ENCODE data around the gene VAMP1.
"Not testable (repeated sequence)": the region's sequence is repeated elsewhere in the genome, so short reads cannot be mapped to it uniquely, and the experiment has no call there.

The VAMP1 gene, protein sequence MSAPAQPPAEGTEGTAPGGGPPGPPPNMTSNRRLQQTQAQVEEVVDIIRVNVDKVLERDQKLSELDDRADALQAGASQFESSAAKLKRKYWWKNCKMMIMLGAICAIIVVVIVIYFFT

DNA sequence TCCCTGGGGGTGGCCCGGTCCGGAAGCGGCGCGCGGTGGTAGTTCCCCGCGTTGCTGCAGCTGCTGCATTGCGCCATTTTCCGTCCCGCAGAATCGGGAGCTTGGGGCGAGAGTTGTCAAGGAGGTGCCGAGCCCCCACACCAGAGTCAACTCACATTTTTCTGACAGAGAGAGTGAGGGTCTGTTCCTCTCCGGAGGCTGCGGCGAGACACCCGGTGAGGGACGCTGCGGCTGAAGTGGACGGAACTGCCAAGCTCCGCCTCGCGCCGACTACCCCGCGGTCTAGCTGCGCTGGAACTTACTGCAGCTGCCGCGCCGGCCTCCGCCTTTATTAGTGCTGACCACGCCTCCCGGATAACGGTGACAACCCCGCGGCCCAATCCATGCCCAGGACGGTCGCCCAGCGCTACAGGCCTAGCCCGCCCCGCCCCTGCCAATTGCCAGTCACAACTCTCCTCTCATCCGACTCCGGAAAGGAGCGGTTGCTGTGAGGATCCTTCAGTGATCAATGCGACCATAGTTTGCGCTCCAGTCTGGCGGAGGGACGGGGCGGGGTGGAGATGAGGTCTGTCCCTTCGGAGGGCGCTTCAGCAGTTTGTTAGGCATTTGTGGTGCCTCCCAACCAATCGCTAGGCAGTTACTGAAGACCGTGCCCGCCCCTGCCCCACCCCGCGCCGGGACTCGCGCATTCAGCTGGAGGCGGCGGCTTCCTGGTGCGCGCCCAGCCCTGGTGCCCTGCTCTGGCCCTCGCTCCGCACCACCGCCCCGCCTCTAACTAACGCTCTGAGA lies at the start of gene VAMP1:
TSS of gene VAMP1 (minus strand) at position 303 of the 789 bp plus-strand sequence. CDS start at position 157, 146 bp downstream.
- DNase-seq = peak; percentile 99
- TF ChIP-seq POLR2A (IDR thresholded peaks at IDR 0.05; ENCODE audit: low read length) = peak; percentile 99
- no peak for TF ChIP-seq GATA1 (IDR thresholded peaks at IDR 0.05; ENCODE audit: low read depth, low read length)

DNA sequence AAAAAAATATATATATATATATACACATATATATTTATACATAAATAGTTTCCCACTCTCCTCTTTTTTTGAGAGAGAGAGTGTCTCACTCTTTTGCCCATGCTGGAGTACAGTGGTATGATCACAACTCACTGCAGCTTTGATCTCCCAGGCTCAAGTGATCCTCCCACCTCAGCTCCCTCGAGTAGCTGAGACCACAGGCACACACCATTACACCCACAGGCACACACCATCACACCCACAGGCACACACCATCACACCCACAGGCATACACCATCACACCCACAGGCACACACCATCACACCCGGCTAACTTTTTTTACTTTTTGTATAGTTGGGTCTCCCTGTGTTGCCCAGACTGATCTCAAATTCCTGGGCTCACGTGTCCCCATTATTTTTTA lies 49.7 kb upstream of the VAMP1 start:
- TF ChIP-seq GATA1 (IDR thresholded peaks at IDR 0.05; ENCODE audit: low read depth, low read length) = no peak
- DNase-seq = no peak

DNA sequence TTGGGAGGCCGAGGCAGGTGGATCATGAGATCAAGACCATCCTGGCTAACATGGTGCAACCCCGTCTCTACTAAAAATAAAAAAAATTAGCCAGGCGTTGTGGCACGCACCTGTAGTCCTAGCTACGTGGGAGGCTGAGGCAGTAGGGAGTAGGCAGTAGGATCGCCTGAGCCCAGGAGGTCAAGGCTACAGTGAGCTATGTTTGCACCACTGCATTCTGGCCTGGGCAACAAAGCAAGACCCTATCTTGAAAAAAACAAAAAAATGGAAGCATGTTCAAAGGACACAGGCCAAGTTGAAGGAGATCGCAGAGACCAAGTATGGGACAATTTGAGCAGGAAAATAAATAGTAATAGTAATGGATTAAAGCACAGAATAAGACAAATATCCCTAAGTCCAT lies 37.6 kb upstream of the VAMP1 start:
- TF ChIP-seq POLR2A (IDR thresholded peaks at IDR 0.05; ENCODE audit: low read length) (no peak), GATA1 (IDR thresholded peaks at IDR 0.05; ENCODE audit: low read depth, low read length) (no peak)
- no peak for DNase-seq

DNA sequence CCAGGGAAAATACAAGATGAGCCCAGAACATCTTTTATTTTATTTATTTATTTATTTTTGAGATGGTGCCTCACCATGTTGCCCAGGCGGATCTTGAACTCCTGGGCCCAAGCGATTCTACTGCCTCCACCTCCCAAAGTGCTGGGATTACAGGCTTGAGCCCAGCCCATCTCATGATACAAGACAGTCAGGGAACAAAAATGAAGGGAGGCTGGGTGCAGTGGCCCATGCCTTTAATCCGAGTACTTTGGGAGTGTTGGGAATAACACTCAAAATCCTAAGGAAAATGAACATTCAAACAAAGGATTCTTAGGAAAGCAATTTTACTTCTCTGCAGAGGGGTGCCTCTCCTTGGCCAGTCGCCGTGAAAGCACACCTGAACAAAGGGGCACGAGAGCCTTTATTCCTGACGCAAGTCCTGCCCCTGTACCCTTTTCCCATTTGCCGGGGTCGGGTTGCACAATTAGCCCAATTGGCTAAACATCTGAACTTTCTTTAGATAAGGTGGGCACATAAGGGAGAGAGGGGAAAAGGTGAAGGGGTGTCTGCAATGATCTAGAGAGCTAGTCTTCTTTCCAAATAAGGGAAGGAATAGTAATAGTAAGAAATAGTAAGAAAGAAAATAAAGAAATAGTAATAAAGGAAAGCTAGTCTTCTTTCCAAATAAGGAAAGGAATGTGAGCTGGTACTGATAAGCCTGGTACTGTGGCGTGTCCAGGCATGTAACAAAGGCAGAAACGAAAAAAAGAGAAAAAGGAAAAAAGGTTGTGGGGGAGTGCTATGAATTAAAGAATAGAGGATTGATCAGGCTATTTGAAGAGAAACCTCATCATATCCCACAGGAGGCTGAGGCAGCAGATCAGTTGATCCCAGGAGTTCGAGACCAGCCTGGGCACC lies 36.9 kb upstream of the VAMP1 start:
- no peak for TF ChIP-seq GATA1 (IDR thresholded peaks at IDR 0.05; ENCODE audit: low read depth, low read length)
- TF ChIP-seq POLR2A (IDR thresholded peaks at IDR 0.05; ENCODE audit: low read length) = no peak
- DNase-seq = no peak

DNA sequence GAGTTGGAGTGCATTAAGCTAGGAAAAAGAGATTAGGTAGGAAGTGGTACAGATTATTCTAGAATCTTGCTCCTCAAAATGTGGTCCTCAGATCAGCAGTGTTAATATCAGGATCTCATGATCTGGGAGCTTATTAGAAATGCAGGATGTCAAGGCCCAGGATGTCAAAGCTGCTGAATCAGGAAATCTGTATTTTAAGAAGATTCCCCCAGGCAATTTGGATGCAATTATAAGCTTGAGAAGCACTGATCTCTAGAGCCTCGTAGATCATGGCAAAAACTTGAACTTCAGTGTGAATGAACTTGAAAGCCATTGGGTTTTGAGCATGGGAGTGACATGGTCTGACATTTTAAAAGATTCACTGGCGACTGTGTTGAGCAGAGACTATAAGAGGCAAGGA lies 30.0 kb upstream of the VAMP1 start:
- no peak for TF ChIP-seq GATA1 (IDR thresholded peaks at IDR 0.05; ENCODE audit: low read depth, low read length)
- TF ChIP-seq POLR2A (IDR thresholded peaks at IDR 0.05; ENCODE audit: low read length) = no peak
- DNase-seq = no peak

DNA sequence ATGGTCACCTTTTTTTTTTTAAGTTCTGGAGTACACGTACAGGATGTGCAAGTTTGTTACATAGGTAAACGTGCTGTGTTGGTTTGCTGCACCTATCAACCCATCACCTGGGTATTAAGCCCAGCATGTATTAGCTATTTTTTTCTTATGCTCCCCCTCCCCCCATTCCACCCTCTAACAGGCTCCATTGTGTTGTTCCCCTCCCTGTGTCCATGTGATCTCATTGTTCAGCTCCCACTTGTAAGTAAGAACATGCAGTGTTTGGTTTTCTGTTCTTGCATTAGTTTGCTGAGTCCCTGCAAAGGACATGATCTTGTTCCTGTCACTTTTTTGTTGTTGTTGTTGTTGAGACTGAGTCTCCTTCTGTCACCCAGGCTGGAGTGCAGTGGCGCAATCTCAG lies 26.8 kb upstream of the VAMP1 start:
- not testable (repeated sequence) for DNase-seq

DNA sequence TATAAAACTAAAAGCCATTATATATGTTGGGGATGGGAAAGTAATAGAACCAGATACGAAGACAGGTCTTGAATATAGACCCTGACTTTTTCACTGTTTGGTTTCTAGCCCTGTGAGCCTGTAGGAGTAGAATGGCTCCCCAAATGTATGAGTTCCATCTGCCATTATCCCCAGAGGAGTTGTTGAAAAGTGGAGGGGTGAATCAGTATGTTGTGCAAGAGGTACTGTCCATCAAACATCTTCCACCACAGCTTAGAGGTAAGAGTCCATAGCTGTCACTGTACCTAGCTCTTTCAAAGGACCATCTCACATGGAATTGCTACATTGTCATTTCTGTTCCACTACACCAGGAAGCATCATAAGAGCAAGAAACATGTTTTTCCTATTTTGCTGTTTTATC lies 24.5 kb upstream of the VAMP1 start:
- TF ChIP-seq GATA1 (IDR thresholded peaks at IDR 0.05; ENCODE audit: low read depth, low read length) (no peak), POLR2A (IDR thresholded peaks at IDR 0.05; ENCODE audit: low read length) (no peak)
- DNase-seq = peak; percentile 34 to 53

DNA sequence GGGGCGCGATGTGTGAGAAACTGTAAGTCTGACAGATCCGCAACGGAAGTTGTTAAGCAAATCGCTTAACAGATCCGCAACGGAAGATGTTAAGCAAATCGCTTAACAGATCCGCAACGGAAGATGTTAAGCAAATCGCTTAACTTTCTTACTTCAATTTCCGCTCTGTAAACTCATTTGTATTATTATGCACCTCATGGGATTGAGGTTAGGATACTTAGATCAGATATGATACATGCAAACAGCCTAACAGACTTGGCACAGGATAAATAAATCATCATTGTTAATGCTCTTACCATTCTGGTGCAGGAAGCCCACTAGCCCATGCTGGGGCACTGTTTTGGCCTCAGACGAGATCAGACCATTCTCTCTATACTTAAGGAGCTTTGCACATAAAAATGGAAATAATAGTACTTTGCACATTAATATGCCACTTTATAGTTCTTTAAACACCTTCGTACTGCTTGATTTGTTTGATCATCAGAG lies 23.8 kb upstream of the VAMP1 start:
- TF ChIP-seq POLR2A (IDR thresholded peaks at IDR 0.05; ENCODE audit: low read length) (no peak), GATA1 (IDR thresholded peaks at IDR 0.05; ENCODE audit: low read depth, low read length) (no peak)
- DNase-seq = peak; percentile 72 to 78

DNA sequence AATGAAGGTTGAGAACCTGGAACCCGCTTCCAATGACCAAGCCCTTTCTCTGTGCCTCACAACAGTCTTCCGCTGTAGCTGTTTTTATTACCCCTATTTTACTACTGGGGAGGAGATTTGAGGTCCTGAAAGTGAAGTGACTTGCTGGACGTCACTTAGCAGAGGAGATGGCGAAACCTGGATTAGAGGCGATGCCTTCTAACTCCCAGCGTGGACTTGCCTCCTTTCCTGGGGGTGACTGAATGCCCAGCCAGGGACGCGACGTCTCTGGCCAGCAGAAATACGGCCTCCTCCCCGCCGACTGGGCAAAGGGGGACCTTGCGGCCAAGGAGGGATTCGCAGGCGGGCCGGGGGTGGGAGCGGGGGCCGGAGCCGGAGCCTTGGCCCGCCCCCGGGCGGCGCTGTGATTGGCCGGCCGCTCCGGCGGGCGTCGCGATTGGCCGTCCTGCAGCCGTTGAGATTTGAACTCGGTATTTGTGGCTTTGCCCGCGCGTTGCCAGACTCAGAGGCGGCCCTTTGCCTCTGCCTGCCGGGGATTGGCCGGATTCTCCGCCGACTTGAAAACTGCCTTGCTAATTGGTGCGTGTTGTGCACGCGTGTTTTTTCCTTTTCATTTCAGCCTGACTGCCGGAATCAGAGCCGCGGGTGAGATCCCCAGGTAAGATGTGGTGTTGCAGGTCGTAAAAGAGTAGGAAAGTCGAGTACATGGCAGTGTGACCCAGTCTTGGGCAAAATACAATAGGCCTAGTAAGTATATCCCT lies 23.2 kb upstream of the VAMP1 start, which contains the start of gene NCAPD2:
TSS of gene NCAPD2 (plus strand) at position 606 of the 761 bp plus-strand sequence. CDS start 997 bp downstream, outside the sequence.
- peak; percentile 97 to 98 for DNase-seq
- TF ChIP-seq GATA1 (IDR thresholded peaks at IDR 0.05; ENCODE audit: low read depth, low read length) (no peak), POLR2A (IDR thresholded peaks at IDR 0.05; ENCODE audit: low read length) (peak; percentile 70)

DNA sequence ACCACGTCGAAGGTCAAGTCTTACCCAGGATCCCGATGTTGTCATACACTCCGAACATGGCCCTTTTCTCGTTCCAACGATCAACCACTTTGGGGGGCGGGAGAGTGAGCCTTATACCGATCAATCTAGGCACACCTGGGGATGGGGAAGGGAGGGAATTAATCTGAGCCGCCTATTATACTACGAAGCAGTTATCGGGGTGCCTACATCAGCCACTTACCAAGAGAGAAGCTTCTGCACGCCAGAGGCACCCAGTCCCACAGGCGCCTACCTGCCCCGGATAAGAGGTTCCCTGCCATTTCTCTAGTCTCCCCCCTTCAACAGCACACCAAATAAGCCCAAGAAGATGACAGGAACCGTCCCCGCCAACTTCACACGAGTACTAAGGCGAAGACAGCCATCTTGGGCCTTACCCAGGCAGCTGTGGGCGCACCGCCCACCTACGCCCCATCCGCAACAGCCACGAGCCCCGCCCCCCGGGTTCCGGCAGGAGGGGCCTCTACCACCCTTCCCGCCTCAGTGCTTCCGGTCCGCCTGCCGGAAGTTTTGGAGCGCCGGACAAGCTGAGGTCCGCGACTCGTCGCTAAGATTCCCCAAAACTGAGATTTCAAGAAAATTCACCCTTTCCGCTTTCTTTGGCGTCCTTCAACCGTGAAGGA lies 22.5 kb upstream of the VAMP1 start, which contains the start of gene MRPL51:
TSS of gene MRPL51 (minus strand) at position 425 of the 659 bp plus-strand sequence. CDS start at position 299, 126 bp downstream.
- TF ChIP-seq GATA1 (IDR thresholded peaks at IDR 0.05; ENCODE audit: low read depth, low read length) (no peak), POLR2A (IDR thresholded peaks at IDR 0.05; ENCODE audit: low read length) (peak; percentile 97)

DNA sequence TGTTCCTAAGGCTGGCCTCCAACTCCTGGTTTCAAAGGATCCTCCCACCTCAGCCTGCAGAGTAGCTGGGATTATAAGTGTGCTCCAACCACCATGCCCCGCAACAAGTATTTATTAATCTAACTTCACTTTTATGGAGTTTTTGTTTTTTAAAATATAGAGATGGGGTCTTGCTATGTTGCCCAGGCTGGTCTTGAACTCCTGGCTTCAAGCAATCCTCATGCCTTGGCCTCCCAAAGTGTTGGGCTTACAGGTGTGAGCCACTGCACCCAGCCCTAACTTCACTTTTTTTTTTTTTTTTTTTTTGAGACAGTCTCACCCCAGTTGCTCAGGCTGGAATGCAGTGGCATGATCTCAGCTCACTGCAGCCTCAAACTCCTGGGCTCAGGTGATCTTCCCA lies 20.2 kb upstream of the VAMP1 start:
- DNase-seq = not testable (repeated sequence)

More for the DNA sequence above, 22.5 kb upstream of the VAMP1 start, which contains the start of gene MRPL51:
- DNase-seq = peak; percentile 97

DNA sequence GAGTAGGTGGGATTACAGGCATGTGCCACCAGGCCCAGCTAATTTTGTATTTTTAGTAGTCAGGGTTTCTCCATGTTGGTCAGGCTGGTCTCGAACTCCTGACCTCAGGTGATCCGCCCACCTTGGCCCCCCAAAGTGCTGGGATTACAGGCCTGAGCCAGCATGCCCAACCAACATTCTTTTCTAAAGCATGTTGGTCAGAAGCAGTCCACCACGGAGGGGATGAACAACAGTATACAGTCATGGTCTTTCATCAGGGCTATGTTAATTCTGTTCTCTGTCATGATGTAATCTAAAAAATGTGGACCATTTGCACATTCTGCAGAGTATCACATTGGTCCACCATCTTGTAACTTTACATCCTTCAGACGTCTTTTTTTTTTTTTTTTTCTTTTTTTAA lies 19.0 kb upstream of the VAMP1 start:
- DNase-seq = no peak
- TF ChIP-seq GATA1 (IDR thresholded peaks at IDR 0.05; ENCODE audit: low read depth, low read length) (no peak), POLR2A (IDR thresholded peaks at IDR 0.05; ENCODE audit: low read length) (no peak)

DNA sequence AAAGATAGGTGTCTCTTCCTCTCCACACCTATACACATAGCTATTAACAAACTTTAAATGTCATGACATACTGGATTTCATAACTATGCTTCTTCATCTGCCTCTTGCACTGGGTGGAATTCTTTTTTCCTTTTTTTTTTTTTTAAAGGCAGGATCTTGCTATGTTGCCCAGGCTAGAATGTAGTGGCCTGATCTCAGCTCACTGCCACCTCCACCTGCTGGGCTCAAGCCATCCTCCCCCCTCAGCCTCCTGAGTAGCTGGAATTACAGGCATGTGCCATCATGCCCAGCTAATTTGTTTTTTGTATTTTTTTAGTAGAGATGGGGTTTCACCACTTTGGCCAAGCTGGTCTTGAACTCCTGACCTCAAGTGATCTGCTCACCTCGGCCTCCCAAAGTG lies 17.8 kb upstream of the VAMP1 start:
- TF ChIP-seq POLR2A (IDR thresholded peaks at IDR 0.05; ENCODE audit: low read length) = no peak
- TF ChIP-seq GATA1 (IDR thresholded peaks at IDR 0.05; ENCODE audit: low read depth, low read length) = no peak
- no peak for DNase-seq

Data from erythroblast (primary cell).